NCI-H345 (cell line): ENCODE measurements around the gene PEX14.

Source experiments
- DNase-seq: peaks from one replicate; lab custom pipeline; 2025; lab: John Stamatoyannopoulos, UW

The PEX14 gene

DNA sequence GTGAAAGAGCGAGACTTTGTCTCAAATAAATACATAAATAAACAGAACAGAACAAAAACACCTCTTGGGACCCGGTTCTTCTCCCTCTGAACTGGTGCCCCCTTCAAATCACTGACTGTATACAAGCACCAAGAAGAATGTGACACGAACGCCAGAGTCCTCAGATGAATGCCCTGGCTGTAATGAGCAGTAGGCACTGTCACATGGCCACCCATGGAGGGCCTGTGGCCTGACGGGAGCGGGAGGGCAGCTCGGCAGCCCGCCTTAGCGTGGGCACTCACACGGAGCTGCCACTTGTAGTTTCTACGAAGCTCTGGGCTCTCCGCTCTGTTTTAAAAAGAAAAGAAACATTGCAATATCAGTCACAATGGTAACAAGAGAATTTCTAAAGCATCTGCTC, 146.0 kb downstream of the PEX14 start:
- no peak for DNase-seq

GRCh38 chr1:10621906-10622305, 147.2 kb downstream of the PEX14 start:
- DNase-seq: no peak

- DNase-seq: no peak
Measured at GRCh38 chr1:10622910-10623685, 148.3 kb downstream of the PEX14 start.

DNA sequence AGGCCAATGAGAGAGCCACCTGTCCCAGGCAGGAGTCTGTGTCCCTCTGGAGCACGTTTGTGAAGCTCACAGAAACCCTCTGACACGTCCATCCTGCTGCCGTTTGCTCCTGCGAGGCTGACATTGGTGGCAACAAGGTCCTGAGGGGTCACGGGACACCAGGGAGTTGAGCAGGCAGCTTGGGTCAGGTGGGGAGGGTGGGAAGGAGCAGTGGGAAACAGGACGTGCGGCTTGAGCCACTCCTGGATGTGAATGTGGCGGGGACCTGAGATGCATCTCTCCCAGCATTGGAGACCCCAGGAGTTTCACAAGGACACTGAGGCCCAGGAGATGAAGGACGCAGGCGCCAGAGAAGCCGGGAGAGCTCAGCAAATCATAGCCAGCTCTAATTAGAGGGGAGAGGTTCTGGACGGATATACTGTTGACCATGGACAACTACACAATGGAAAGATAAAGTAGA, 149.0 kb downstream of the PEX14 start:
- DNase-seq: no peak

- DNase-seq: no peak
Measured at GRCh38 chr1:10624256-10625050, 149.7 kb downstream of the PEX14 start.

DNA sequence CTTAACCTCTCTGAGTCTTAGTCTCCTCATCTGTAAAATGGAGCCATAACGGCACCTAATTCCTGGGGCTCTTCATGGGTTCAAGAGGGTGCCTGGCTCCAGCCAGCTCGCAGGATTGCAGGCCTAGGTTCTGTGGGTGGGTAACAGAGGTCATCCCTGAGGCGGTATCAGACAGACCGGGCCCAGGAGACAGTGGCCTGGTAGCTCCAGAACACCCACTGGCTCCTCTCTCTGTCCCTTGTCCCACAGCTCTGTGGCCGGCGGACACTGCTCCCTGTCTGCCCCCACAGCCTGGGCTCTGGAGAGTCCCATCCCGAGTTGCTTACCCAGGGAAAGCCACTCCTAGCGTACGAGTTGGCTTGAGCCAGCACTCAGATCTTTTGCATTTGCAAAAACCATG, 150.3 kb downstream of the PEX14 start:
- no peak for DNase-seq

DNA sequence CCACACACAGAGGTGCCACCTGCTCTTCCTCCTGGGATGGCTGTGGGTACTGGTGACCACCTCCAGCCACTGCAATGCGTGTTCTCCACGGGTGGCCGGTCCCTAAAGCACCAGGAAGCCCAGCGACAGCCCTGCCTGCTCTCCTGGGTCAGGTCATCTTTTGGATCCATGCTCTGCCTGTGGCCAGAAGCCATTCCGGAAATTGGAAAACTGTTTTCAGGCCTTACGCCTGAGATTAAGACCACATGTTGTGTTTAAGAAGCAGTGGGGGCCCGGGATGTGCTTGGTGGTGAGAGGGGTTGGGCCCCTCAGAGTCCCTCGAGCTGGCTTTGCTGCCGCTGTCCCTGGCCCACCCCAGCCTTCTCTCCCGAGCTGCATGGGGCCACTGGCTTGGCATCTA, 150.8 kb downstream of the PEX14 start:
- no peak for DNase-seq

DNA sequence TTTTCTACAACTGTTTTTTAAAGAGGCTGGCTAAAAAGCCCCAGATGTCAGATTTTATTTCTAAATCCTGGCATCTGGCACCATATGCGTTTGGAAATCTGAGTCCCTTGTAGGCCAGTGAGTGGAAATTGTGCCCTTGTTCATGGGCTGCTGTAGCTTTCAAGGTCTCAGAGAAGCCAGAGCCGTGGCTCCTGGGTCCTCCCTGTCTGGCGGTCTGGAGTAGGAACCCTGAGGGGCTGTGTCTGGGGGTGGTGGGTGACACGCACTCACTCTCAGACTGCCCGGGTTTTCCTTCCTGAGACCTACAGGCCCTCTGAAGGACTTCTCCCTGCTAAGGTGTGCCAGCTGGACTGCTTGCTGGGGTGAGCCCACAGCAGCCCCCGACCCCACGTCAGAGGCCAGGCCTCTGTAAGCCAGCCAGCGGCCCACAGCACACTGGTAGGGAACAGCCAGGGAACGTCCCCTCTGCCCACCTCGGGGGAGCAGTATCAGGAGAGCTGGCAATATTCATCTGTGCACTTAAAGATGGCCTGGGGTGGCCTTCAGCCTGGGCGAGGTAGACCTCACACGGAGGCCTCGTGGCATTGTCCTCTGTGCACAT, 151.5 kb downstream of the PEX14 start:
- no peak for DNase-seq

GRCh38 chr1:10626791-10627410, 152.2 kb downstream of the PEX14 start:
- DNase-seq: no peak

- DNase-seq: no peak
Measured at GRCh38 chr1:10628685-10629084, 153.9 kb downstream of the PEX14 start.

DNA sequence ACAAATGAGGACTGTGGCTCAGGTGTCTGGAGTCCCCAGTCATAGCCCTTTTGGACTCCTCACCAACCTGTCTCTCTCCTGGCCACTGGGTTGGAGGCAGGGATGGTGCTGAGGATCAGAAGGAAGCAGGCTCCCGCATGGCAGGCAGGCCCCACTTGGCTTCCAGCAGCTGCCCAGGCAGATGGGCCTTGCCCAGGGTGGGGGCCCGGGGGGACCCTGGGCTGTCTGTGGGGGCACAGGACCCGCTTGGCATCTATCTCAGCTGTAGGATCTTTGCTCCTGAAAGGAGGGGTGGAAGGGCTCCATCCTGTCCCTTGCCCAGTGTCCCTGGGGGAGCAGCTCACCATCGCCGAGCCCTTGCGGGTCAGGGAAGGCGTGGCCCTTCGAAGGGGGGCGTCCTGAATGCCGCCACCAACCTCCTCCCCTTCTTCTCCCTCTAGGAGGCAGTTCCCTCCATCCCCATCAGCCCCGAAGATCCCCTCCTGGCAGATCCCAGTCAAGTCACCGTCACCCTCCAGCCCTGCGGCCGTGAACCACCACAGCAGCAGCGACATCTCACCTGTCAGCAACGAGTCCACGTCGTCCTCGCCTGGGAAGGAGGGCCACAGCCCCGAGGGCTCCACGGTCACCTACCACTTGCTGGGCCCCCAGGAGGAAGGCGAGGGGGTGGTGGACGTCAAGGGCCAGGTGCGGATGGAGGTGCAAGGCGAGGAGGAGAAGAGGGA, 154.5 kb downstream of the PEX14 start:
- DNase-seq: no peak

- no peak for DNase-seq
Measured at GRCh38 chr1:10629816-10630571, 155.2 kb downstream of the PEX14 start.

GRCh38 chr1:10630661-10631120, 155.9 kb downstream of the PEX14 start:
- no peak for DNase-seq

GRCh38 chr1:10631121-10631810, 156.5 kb downstream of the PEX14 start:
- no peak for DNase-seq

GRCh38 chr1:10631811-10632593, 157.3 kb downstream of the PEX14 start:
- no peak for DNase-seq

- DNase-seq: no peak
Measured at GRCh38 chr1:10632691-10633090, 157.9 kb downstream of the PEX14 start.

- no peak for DNase-seq
Measured at GRCh38 chr1:10633416-10633815, 158.7 kb downstream of the PEX14 start.

DNA sequence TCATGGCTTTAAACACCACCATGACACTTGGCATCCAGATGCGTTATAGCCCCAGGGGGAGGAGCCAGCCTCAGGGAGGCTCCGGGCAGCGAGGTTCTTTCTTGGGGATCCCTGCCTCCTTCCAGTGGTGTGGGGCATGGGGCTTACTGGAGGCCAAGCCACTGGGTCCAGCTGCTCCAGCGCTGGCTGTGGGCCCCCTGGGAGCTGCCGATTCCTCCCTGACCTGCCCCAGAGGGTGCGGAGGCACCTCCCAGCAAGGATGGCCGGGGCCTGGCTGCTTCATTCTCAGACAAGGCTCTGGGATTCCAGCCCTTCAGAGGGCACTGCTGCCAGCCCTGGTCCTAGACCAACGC, 159.3 kb downstream of the PEX14 start:
- no peak for DNase-seq

- no peak for DNase-seq
Measured at GRCh38 chr1:10634428-10635084, 159.8 kb downstream of the PEX14 start.
